Activated CD4-positive, alpha-beta T cell treated with anti-CD3 and anti-CD28 coated beads, Interleukin-10, Interleukin-2, amounts not matched to agents 100 ng/mL and 50 ng/mL, durations not matched to agents 16 hours and 8 hours (primary cell): Measurements from ENCODE around the gene NRF1.

Experiments used
- DNase-seq: peaks from one replicate; pipeline ENCODE4 v3.0.0-alpha.2; 2020

The NRF1 gene

DNA sequence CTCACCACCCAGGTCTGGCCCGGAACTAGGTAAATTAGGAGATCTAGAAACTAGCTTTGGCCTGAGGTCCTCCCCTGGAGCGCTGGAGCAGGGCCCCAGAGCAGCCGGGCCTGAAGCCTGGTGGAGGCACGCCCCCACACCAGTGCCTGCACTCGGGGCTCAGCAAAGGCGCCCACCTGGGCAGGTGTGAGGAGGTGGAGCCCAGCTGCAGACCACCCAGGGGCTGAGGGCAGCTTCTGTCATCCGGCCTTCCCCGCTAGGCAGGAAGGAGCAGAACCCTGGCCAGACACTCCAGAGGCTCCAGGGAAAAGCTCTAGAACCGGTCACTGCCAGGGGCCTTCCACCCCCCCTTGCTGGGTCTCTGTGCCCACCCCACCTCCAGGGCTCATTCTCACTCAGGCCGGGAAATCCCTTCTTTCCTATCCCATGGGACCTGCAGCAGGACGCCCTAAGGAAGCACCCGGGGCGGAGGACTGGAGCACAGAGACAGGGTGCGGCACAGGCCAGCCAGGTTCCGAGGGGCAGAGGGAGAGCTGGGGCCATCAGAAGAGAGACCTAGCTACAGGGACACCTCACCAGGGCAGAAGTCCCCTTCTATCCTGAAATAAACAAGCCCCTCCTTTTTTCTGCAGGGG, 161.2 kb downstream of the NRF1 start:
- no peak for DNase-seq

DNA sequence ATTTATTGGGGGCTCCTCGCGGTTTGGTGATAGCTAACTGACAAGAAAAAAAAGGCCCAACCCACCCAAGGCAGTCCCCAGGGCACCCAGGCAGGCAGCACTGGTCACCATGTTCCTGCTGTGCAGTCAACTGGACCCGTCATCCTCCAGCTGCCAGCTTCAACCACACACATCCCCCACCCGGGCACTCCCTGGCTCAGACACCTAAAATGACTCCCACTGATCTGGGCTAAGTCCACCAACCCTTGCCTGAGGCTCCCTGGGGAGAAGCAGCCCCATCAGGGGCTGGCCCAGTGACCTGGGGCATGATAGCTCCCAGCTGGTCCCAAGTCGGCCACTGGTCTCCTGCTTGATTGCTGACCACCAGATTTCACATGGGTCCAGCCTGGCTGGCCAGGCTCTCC, 161.8 kb downstream of the NRF1 start:
- no peak for DNase-seq

DNA sequence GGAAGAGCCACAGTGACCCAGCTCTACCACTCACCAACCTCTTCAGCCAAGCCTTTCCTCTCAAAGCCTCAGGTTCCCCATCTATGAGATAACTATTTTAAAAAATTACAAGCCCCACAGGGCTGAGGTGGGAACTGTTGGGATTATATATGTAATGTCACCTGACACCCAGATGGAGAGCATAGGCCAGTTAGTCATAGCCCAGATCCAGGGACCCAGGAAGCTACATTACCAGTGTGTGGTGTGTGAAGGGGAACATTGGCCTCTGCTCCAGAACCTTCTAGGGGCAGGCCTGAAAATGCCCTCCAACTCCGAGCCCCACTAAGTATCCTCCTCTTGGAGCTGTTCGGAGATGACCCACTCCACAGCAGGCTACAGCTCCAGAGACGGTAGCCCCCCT, 162.4 kb downstream of the NRF1 start:
- no peak for DNase-seq

DNA sequence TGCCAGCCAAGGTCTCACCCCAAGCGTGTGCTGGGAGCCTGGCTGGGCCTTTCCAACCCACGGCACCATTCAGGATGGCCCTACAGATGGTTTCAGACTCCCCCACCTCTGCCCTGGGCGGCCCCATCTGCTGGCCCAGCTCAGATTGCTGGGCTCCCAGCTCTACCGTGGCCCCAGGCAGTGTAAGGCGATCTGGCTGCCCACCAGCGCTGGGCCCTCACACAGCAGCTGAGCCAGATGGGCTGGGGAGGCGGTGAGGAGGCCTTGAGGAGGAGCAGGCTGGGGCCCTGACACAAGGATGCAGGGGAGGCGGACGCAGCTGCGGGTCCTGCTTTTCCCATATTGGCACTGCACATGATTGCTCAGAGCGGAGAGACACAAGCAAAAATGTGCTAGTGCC, 162.8 kb downstream of the NRF1 start:
- DNase-seq = no peak

DNA sequence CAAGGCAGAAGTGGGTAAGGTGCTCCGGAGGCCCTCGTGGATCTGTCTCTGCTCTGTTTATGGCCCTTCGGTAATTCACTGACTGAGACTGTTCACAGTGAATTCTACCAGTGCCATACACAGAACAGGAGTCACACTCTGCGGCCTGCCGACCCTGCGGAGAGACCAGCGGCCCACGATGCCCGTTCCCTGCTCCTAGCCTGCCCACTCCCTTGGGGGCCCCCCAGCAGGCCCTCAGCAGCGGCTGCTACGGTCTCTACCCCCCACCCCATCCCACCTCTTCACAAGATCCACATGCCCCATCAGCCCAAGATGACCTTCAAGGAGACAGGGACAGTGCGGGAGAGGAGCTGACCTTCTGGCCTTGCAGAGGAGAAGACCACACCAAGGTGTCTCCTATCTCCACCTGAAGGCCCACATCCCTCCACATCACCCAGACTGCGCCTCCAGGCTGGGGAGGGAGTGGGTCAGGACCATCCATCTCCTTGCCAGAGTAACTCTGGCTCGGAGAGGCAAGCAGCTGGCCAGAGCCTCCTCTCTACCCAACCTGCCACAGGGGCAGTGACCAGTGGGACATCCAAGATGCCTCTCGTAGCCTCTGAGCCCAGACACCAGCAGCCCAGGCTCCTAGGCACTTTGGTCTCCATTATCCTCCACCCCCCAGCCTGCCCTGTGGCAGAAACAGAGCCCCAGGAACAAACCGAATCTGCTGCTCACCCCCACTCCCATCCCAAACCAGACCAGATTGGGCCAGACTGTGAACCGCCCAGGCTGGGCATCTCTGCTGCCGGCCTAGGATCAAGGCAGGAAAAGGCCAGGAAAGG, 163.6 kb downstream of the NRF1 start:
- no peak for DNase-seq

DNA sequence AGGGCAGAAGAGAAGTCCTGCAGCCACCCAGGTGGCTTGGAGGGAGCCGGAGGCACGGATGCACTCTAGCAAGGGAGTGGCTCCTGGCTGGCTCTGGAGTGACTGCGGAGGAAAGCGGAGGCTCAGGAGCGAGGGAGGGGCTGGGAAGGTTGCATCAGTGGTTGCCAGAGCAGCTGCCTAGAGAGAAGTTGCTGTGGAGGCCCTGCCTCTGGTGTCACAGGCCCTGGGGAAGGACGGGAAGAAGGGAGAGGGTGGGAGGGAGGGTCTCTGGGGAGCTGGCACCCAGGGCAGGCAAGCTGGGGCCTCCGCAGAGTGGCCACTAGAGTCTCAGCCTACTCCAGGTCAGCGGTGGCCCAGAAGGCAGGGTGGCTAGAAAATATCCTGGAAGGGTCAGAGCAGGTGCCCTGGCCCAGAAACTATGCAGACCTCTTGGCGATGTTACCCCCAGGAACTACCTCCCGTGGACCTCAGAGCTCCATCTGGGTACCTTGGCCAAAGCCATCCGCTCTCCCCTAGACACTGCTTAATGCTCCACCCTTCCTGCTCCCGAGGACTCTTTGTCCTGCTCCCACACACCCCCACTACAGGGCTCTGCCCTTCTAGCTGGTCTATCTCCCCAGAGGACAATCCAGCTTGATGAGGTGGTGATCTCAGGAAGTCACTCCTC, 164.3 kb downstream of the NRF1 start:
- no peak for DNase-seq

DNA sequence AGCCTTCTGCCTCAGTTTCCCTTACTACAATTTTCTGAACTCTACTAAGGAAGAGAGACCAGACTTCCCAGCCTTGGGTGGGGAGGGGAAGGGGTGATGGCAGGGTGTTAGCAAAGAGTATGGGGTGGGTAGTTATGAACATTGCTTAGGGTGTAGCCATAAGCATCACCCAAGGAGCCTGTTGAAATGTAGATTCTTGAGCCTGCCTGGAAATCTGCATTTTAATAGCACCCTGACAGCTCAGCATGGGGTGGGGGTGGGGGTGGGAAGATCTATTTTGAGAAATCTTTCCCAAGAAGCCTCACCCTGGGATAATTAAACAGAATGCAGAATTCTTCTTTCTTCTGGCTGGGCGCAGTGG, 164.8 kb downstream of the NRF1 start:
- no peak for DNase-seq

DNA sequence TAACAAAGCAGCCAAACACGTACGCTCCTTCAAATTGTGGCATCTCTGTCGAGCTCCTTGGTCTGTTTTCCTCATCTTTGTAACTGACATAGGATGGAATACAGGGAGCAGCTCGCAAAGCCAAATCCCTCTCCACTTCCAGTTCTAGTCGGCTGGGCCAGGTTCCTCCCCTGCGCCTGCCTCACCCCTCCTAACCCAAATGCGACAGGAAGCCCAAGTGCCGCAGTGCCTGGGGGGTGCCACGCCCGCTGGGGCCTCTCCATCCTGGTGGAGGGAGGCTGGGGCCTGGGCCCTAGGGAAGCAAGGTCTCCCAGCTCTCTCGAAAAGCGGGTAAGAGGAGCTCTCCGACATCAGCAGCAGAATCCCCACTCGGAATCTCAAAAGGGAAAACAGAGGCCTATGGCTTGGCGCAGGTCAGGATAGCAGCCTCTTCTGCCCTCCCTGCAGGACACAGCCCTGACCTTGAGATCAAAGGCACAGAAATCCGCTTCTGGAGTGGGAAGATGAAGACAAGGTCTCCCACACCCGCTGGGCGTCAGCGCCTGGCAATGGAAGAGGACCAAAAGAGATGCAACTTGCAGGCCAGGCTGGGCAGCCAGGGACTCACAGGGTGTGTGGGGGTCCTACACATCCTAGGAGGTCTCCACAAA, 165.8 kb downstream of the NRF1 start:
- no peak for DNase-seq

DNA sequence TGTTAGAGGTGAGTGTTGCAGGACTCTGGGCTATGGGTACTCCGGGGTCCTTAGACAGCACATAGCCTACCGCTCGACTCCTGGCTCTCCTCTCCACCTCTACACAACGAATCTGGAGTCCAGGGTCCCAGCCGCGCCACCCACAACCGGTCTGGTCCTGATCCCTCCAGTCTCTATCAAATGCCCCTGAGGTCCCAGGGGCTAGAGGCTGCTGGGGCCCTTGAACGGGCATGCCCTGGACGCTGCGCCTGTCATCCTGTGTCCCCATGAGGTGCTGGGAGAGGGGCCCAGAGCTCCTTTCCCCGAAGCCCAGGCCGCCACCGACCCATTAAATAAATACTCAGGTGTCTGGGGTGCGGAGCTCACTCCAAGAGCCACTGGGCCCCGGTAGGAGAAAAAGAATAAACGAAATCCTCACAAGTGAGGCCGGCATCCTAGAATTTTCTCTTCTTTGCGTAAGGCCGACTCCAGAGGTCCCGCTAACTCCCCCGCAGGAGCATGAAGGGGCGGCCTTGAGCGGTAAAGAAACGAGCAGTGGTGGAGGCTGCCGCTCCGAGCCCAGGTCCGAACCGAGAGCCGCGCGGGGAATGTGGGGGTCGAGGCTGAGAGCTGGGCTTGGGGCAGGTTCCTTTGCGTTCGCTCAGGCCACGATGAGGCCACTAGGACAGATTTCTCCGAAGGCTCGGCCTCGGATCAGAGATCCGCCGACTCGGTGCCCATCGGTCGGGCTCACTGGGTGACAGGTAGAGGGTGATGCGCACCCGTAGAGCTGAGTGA, 166.7 kb downstream of the NRF1 start:
- DNase-seq = no peak

DNA sequence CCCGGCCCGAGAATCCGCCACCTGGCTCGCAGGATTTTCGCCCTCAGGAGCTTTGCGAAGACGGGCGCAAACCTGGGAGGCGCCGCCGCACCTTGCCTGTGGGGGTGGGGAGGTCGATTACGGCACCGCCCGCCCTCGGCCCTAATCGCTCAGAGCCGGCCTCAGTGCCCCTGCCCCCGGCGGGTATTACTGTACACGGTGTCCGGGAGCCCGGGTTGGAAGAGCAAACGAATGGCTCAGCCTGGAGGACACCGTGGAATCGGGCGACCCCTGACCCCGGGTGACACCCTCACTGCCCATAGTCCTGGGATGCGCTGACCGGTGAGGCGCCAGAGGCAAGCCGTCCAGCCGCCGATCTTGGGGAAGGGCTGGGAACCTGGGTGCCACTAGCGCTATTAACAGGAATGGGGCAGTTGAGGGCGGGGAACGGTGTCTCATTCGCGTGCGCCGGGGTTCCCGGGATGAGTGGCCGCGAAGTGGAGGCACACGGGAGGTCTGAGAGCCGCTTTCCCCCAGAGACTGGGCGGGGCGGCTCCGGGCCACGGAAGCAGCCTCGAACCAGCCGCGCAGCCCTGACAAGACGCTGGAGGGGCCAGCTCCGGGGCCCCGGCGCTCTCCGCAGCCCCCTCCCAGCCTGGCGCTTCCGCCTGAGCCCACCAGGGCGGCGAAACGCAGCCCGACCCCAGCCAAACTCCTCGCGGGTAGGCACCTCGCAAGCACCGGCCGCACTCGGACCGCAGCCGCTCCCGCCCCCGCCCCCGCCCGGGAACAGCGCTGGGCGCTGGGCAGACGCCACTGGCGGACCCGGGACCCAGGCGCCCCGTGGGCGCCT, 167.5 kb downstream of the NRF1 start:
- DNase-seq = peak; percentile 22

DNA sequence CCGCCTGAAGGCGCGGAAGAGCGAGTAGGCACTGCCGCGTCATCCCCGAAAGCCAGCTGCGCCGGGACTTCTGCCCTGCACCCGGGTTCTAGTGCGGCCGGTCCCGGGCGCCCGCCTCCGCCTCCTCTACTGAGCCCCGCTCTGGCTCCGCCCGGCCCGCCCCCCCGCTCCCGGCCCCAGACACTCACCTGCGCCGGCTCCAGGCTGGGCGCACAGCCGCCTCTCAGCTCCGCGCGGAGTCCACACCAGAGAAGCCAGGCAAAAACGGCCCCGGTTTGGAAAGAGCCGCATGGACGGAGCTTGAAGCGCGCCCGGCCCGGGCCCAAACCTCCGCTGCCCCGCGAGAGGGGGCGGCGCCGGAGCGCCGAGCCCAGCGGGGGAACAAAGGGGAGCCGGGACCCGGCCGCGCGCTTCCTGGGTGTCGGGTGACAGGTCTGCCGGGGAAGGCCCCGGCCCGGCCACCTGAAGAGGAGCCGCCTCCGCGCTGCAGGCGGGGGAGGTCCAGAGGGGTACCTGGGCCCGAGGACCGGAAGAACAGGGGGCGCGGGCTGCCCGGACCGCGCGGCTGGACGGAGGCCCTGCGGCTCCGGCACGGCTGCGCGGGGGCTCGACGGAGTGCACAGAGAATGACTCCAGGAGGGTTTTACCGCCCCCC, 168.2 kb downstream of the NRF1 start:
- peak; percentile 25 for DNase-seq

DNA sequence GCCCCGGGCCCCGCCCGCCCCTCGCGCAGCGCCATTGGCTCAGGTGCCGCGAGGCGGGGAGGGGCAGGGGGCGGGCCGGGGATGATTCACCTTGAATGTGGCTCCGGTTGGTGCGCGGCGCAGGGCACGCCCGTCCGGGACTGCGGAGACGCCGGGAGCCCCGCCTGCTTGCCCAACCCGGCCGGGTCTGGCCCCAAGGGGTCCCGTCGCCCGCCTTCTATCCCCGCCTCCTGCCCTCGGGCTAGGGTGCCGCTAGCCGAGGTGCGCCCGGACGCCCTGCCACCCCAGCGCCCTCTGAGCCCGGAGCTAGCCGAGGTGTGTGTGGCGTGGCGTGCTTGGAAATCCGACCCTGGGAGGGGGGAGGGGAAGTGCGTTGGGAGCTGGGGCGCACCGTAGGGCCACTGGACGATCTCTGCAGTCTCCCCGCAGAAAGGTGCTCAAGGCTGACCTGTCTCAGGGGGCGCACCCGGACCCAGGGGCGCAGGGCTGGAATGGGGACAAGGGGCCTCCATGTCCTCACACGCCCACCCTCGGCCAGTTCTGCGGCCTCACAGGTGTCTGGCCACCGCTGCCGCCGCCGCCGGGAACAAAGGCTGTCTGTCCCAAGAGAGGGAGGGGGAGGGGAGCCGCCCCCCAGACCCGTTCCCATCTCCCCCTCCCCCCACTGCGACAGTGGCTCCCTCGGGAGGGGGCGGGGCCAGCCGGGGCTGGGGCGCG, 168.9 kb downstream of the NRF1 start:
- peak; percentile 80 for DNase-seq

DNA sequence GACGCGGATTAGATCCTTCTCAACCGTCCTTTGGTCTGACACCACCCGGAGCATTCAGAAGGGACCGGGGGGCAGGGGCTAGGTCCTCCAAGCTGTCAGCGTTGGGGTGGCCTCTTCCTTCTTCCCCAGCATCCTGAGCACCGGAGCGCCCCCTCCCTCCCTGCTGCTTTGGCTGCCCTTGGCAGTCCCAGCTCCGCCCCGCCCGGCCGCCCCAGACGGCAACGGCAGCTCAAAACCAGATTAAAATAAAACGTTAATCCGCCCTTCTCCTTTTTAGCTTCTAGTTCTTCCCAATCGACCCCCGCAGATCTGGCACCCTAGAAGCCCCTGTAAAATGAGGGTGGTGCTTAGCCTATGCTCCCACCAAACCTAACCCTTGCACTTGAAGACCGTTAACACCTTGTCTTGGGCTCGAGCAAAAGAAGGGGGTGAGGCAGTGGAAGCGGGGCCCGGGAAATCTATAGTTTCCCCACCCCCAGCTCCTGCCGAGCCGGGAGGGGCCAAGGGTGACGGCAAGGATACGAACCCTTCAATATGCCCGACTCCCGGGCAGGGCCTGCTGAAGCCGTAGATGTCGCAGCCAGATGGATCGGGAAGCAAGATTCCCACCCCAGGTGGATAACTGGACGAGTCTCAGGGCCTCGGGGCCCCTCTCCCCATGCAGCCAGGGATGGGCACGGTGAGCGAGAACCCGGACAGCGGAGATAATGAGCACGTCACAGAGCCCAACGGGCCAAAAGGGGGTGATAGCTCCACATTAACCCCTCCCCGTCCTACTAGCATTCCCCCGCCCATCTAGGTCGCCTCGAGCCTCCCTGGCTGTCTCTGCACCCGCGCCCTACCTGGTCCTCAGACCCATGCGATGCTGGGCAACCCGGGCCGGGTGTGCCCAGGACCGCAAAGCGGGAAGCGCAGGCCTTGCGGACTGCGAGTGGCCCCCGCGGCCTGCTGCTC, 169.7 kb downstream of the NRF1 start:
- DNase-seq = peak; percentile 21

DNA sequence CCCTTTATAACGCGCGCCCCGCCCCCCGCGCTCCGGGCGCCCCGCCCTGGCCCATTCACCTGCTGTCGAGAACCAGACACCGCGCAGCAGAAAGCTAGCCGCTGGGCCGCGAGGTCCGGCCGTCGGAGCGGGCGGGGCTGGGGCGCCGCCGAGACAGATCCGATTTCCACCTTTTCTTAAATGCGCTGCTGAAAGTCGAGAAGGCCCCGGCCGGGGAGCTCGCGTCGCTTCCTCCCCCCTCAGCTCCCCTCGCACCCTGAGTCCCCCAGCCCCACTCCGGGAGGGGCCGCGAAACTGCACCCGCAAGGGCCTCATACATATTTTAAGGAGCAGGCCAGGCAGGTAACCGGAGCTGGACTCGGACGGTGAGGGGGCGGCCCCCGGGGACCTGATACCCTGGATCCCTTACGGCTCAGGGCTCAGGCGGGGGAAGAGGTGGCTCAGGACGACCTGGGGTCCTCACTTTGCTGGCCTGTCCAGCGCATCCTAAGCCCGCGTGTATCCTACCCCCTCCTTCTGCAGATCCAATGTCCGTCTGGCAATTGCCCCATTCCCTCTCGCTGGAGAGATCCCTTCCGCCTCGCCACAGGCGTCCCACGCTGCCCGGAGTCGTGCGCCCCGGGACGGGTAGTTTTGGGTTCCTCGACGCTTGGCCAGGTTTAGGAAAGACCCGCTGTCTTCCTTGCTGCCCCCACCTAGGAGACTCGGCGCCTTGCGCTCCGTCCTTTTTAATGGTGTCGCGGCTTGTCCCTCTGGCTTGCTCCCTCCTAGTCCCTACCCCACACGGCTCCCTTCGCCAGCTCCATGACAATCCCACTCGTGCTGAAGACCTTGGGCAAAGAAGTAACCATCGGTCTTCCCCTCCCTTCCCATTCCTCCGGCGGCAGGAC, 170.7 kb downstream of the NRF1 start:
- no peak for DNase-seq

DNA sequence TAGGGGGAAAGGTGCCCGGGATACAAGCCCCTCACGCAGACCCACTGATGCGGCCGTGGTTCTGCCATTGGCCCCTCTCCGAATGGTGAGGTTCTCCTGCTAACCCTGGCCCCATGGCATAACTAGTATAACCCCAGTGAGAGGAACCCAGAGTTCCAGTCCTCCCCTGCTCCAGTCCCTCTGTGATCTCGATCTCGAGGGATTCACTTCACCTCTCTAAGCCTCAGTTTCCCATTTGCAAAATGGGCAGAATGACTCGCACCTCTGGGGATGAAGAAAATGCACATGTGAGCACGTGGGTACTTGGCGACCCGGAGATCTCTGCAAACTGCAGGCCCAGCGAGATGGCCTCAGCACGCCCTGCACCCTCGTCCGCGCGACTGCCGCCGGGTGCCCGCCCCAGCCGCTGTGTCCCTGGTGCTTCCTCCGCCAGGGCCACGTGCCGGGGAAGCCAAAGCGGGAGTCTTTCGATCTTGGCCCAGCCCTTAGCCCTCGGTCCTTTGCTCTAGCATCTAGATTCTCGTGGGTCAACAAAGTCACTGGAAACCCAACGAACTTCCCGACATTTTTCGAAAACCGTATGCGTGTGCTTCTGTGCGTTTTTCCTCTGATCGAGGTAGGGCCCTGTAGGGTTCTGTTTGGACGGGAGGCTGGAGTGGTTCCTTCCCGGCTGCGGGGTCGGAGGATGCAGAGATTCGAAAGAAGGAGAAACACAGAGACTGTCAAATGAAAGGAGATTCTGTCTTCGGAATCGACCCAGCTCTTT, 171.5 kb downstream of the NRF1 start:
- DNase-seq = no peak

DNA sequence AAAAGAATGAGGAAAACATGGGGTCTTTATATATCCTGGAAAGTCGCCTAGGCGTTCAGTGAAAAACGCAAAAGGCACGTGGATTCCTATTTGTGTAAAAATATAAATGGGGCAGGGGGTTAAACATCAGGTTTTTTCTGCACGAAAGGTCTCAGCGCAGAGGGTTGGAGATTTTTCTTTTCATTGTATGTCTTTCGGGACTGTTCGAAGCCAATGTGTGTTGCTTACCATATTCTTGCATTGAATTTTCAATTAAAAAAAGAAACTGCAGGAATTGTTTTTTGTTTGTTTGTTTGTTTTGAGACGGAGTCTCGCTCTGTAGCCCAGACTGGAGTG, 172.0 kb downstream of the NRF1 start:
- DNase-seq = no peak

DNA sequence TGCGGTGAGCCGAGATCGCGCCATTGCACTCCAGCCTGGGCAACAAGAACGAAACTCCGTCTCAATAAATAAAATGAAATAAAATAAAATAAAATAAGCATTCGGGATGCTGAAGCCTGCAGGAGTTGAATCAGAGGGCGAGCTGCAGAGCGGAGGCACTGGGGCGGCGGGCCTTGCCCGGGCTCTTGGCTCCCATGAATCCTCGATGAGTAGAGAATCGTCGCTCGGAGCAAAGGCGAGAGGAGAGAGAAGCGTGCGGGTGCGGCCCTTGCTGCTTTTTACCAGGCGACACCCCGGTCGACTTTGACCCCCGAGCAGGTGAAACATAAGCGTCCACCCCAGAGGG, 172.9 kb downstream of the NRF1 start:
- no peak for DNase-seq
